ENCODE data around the gene FIGN. TPM values are rescaled to one million over a fixed set of nuclear protein-coding genes. Genes with fewer than 3 reads are reported as not detected.

The FIGN gene
- 0.65 and 1.1 TPM in 2 replicates for total RNA-seq

GRCh38 chr2:163735685-163736432 is at the start of gene FIGN:
FIGN (minus strand) TSS chr2:163736008; CDS start chr2:163734927, 1,081 bp downstream.

